ENCODE measurements around the gene FUNDC2. TPM values are rescaled to one million over a fixed set of nuclear protein-coding genes. Genes with fewer than 3 reads are reported as not detected.

The FUNDC2 gene
- total and polyA plus RNA-seq, 2 of the 13 experiments (the other 11 are each of a cell fraction or from before 2014, with no cell fraction given) = 65.3 to 109 TPM

- peak; percentile 93 for TF ChIP-seq ZNF609 (CRISPR knock-in tag; IDR thresholded peaks at IDR 0.05; ENCODE audit: borderline replicate concordance)
Observed at GRCh38 chrX:154987940-154988339, 38.7 kb upstream of the FUNDC2 start (continued).

- Histone ChIP-seq H2AFZ (ENCODE audit: low read length) (no peak overlapping the region), H3K36me3 (replicated peaks in 1 of 2; ENCODE audit: control insufficient read depth in 1 of 2, insufficient read depth in 2 of 2, low read length in 2 of 2) (no peaks in the 10 kb centered on the region), H3K4me2 (ENCODE audit: low read depth, low read length) (peak overlapping the region; percentile 49), H3K9ac (ENCODE audit: insufficient read depth, low read depth, low read length) (no peak overlapping the region), H3K27me3 (ENCODE audit: control insufficient read depth in 1 of 2, insufficient read depth in 2 of 2, low read length in 2 of 2) (no peaks in the 10 kb centered on the region), H3K9me3 (ENCODE audit: low read length) (no peaks in the 10 kb centered on the region), H3K79me2 (ENCODE audit: insufficient read depth, low read length) (no peaks in the 10 kb centered on the region), H3K4me1 (ENCODE audit: insufficient read depth, low read length) (peaks cover 23% of the 10 kb centered on the region), H4K20me1 (ENCODE audit: insufficient read depth, low read length) (no peaks in the 10 kb centered on the region), H3K27ac (ENCODE audit: extremely low read length, insufficient read depth, low read length) (peak overlapping the region; percentile 40), H3K4me3 (replicated peaks in 1 of 3; ENCODE audit: insufficient read depth in 1 of 3, low read depth in 2 of 3, low read length in 3 of 3) (no peak overlapping the region)
- ChIA-PET POLR2A (interaction anchor here (1.0 to 2.2 kb wide), 3 partner anchors 36 to 226 kb away, joined by 3 to 15 read pairs (median 3); partner anchors contain the start of genes DKC1 and FUNDC2), CTCF (ENCODE audit: low intra/inter-chr PET ratio, low total read pairs) (no interaction called here)
- intact Hi-C loops (cut with micrococcal nuclease; ENCODE audit: unreplicated experiment) = loop anchor here (1.0 to 2.0 kb wide), 2 partner anchors 38 to 68 kb away; partner anchors contain the start of gene FUNDC2
- ATAC-seq (peak; percentile 65), DNase-seq (ENCODE audit: low spot score) (no peak), FAIRE-seq (no peak)
- 2% methylated on average over 3 of the region's 3 CpGs for WGBS (ENCODE audit: low lambda C conversion rate)
- no peak for TF ChIP-seq SRY (CRISPR knock-in tag; IDR thresholded peaks at IDR 0.05)
- TF ChIP-seq ZNF317 (CRISPR knock-in tag; IDR thresholded peaks at IDR 0.05) = no peak
- TF ChIP-seq PAXIP1 (CRISPR knock-in tag; conservative IDR thresholded peaks at IDR 0.05) = peak; percentile 40; the same call in 1 of the 2 replicates
- TF ChIP-seq ZNF263 (CRISPR knock-in tag; IDR thresholded peaks at IDR 0.05) = peak; percentile 58; the same call in 1 of the 2 replicates
- no peak for TF ChIP-seq ESRRA (CRISPR knock-in tag; IDR thresholded peaks at IDR 0.05; ENCODE audit: low read depth)
- in situ Hi-C loops (cut with HindIII; ENCODE audit: extremely low pct_ligation_motif_present, low pct_unique_long_range_greater_than_20kb) = loop anchor here (10.0 kb wide), 2 partner anchors 66 to 96 kb away; no protein-coding TSS in a partner anchor
- no TSS peak for BruUV-seq (replicated peaks)
Observed at GRCh38 chrX:154988719-154989118, 37.9 kb upstream of the FUNDC2 start.

All from HepG2 (cell line).